ENCODE measurements around the gene NAA20.
A peak's percentile ranks its signal among the peaks of the same experiment; 100 is the strongest.

NAA20 gene, protein sequence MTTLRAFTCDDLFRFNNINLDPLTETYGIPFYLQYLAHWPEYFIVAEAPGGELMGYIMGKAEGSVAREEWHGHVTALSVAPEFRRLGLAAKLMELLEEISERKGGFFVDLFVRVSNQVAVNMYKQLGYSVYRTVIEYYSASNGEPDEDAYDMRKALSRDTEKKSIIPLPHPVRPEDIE

DNA sequence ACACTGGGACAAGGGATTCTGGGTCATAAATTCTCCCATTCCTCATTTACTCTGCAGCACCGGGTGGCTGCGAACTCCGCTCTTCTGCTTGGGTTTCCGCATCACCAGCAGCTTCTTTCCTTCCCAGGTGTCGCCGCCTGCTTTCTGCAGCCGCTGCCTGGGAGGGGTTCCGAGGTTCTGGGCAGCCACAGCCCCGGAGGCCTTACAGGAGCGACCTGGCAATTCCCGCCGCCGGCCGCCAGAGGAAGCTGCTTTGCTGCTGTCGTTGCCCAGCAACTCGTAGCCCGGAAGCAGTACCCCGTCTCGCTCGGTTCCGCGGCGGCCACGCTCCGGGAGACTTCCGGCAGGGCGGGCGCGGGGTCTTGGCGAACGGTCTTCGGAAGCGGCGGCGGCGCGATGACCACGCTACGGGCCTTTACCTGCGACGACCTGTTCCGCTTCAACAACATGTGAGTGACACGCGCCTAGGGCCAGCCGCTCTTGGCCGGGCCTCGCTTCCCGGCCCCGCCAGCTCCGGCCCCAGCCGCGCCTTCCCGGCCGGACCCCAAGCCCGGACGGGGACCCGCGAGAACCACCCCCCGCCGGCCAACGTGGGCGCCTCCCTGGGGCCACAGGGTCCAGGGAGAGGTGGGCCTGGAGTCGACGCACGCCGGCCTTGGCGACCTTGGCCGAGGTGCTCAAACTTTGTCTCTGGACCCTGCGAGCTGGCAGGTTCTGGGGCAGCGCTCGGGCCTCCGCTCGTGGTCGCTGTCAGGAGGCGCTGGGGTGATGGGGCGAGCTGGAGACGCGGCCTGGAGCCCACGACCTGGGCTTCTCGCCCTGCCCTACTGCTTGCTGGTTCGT, at the start of gene NAA20:
NAA20 (plus strand) TSS at position 362 of the 843 bp plus-strand sequence; CDS start at position 397, 35 bp downstream.
- DNase-seq (ENCODE audit: low read depth in 2 of 2), result peak; percentile 57 to 59

DNA sequence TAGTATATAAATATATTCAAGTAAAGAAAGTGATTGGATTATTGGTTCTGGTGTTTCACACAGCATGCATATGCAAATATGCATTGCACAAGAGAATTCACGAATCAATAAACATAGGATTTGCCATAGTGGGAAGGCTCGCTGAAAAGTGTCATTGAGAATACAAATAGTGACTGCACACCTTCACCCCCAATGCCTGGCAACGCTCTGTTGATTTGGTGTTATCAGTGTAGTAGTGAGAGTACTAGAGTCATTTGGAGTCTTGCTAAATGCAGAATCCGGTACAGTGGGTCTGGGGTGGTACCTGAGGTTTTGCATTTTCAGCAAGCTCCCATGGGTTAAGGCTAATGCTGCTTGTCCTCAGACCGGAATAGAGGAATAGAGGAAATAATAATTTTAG, 49.7 kb upstream of the NAA20 start:
- DNase-seq (ENCODE audit: low read depth in 2 of 2), result no peak

DNA sequence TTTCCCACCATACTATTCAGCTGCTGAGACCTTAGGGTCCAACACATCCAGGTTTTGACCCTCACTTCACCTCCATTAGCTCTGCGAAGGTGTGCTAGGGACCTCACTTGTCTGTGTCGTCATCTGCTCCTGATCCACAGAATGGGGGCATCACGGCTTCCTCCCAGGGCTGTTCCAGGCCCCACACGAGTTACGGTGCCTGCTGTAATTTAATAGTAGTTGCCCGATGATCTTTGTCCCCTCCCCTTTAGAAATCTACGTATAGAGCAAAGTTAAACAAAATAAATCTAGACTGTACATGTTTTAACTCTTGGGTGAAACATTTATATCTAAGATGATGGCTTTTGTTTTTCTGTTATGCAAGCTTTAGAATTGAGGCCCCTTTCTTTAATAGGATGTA, 49.1 kb upstream of the NAA20 start:
- DNase-seq (ENCODE audit: low read depth in 2 of 2), result no peak

DNA sequence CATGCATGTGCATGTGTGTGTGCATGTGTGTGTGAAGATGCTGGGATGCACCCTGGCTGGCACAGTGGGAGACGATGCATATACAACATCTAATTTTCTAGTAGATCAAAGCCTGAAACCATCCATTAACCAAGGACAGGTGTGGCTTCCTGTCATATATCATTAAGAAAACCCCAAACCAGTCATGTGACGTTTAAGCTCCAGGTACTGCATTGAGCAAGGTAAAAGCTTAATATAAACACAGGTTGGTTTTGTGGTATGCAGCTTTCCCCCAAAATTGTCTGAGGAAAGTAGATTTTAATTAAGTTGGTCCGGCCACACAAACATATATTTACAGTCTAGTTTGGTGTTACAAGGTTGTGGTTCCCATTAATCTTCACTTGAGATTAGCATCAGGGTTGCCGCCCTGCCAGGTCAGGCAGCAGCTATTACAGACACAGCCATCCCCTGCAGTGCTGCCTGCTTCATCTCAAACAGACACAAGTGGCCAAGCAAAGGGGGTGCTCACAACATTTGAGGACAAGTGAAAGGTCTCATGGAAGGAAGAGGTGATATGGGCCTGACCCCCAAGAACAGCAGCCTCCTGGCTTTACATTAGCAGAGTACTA, 48.6 kb upstream of the NAA20 start:
- no peak for DNase-seq (ENCODE audit: low read depth in 2 of 2)

DNA sequence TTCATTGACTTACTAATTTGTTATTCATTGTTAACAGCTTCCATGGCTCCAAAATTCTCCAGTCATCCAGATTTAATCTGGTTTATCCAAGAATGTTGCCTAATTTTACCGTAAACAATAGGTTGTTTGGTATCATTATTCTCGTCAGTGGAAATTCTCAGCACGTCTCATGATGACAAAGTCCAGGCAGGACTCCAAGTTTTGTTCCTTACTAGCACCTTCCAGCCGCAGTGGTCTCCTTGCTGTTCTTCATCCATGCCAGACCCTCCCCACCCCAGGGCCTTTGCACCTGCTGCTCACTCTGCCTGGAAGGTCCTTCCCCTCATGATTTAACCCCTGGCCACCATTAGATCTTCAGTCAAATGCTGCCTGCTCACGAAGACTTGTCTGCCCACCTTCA, 48.1 kb upstream of the NAA20 start:
- no peak for DNase-seq (ENCODE audit: low read depth in 2 of 2)

DNA sequence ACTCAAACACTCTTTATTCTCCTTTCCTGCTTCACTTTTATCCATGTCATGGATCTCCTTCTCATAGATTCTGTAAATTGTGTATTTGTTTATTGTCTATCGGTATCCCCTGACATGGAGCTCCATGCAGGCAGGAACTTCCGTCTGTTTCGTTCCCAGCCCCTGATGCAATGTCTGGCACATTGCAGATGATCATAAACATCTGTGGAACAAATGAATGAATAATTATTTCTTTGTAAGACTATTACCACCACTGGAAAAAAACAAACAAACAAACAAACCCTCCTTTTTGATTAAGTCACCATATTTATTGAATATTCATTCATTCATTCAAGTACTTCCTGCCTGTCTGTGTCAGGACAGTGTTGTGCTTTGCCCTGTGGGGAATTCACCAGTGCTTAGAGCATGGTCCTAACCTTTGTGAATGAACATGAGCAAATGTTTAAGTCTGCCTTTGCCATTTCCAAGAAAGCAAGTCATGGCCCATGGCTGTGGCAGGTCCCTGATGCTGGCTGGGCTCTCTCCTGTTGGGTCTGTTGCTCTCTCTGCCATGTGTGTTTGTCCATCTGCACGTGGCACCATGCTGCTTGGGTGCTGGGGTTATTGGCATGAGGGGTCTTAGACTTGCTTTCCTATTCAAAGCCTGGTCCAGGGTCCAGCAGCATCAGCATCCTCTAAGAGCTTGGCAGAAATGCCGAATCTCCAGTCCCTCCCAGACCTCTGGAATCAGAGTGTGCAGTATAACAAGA, 47.5 kb upstream of the NAA20 start:
- no peak for DNase-seq (ENCODE audit: low read depth in 2 of 2)

DNA sequence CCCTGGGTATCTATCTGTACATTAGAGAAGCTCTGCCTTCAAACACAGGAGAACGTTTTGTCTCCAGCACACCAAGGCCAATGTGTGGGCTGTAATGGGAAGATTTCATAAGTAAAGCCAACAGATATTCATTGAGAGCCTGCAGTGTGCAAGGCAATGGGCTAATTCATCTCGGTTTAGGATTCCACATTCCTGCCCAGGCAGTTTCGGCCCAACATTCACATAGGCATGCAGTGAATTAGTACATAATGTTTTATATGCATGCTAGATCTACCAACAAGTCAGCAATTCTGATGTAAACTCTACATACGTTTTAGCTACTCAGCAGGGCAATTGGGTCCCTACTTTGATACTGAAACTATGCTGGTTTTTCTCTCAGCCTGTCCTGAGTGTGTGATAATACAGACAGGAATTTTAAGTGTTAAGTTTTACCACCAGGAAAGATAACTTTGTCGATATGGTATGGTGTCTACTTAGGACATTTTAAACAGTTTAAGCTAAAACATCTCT, 46.9 kb upstream of the NAA20 start:
- DNase-seq (ENCODE audit: low read depth in 2 of 2), result no peak

DNA sequence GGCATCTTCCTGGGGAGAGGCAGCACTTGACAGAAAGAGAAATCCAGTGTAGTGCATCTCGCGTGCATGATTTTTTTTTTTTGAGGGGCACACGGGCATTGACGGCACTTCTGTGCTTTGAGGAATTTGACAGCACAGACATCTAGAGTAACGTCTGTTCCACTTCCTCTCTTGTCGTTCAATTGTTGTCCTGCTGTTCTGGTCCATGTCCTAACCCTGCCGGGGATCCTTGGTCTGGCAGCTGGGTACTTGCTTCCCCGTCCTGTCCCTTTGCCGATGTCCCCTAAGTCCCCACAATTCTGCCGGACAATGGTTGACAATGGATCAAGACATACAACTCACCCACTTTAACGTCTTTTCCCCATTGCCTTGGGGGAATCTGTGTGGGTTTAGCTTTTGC, 46.0 kb upstream of the NAA20 start:
- no peak for DNase-seq (ENCODE audit: low read depth in 2 of 2)

DNA sequence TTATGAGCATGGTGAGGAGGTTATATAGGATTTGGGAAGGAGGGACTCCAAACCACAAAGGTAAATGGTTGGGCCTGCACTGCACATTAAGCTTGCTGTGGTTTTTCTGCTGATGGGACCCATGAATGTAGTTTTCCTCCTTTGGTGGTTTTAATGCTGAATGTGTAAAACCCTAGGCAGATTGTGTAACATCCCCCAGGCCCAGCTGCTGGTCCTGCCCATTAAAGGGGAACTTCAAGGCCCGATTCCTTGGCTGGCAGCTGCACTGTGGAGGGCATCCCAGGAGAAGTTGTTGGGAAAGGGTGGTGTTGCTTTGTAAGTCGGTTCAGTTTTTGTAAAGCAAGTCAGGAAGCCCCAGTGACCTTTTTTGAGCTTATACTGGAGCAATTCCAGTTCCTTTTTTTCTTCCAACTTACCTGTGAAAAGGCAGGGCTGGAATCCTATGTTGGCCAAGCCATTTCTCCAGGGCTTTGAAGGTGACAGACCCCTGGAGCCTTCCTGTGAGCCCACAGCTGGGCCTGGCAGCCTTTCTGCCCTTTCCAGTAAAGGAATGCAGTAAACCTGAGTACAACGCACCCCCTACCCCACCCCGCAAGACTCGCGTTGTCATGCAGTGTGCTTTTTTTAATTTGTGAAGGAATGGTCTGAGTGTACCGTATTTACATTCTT, 43.1 kb upstream of the NAA20 start:
- peak; percentile 77 to 78 for DNase-seq (ENCODE audit: low read depth in 2 of 2)

DNA sequence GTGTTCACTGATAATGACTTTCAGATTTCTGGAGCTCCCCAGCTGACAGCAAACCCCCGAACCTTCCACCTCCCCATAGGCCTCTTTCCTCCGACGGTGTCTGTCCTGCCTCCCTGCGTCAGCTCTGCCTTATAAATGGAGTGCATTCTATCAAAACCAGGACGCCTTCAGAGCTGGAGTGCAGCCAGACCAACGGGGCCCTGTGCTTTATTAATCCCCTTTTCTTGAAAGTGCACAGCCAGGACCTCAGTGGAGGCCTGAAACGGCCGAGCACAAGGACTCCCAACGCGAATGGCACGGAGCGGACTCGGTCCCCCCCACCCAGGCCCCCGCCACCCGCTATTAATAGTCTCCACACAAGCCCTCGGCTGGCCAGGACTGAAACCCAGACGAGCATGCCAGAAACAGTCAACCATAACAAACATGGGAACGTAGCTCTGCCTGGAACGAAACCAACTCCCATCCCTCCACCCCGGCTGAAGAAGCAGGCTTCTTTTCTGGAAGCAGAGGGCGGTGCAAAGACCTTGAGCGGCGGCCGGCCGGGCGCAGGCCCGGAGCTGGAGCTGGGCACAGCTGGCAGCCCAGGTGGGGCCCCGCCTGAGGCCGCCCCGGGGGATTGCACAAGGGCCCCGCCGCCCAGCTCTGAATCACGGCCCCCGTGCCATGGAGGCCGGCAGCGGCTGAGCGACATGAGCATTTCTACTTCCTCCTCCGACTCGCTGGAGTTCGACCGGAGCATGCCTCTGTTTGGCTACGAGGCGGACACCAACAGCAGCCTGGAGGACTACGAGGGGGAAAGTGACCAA, 42.3 kb upstream of the NAA20 start:
- DNase-seq (ENCODE audit: low read depth in 2 of 2), result peak; percentile 98 to 99

DNA sequence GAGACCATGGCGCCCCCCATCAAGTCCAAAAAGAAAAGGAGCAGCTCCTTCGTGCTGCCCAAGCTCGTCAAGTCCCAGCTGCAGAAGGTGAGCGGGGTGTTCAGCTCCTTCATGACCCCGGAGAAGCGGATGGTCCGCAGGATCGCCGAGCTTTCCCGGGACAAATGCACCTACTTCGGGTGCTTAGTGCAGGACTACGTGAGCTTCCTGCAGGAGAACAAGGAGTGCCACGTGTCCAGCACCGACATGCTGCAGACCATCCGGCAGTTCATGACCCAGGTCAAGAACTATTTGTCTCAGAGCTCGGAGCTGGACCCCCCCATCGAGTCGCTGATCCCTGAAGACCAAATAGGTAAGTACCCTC, 41.7 kb upstream of the NAA20 start:
- DNase-seq (ENCODE audit: low read depth in 2 of 2), result no peak

DNA sequence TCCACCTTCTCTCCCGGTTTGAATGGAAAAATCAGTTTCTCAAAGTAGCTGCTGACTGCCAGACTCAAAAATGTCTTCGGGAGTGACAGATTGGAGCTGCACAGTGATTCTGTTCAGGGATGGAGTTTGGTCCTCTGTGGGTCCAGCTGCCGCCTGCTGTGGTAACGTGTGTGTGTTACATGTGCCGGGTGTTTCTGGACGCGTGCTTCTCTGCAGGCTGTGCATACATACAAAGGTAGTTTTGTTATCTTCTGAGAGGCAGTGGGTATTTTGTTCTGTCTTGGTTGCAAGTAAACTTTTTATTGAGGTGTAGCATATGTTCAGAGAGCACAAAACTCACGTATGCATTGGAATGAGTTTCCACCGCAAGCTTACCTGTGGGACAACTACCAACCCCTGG, 41.3 kb upstream of the NAA20 start:
- no peak for DNase-seq (ENCODE audit: low read depth in 2 of 2)

DNA sequence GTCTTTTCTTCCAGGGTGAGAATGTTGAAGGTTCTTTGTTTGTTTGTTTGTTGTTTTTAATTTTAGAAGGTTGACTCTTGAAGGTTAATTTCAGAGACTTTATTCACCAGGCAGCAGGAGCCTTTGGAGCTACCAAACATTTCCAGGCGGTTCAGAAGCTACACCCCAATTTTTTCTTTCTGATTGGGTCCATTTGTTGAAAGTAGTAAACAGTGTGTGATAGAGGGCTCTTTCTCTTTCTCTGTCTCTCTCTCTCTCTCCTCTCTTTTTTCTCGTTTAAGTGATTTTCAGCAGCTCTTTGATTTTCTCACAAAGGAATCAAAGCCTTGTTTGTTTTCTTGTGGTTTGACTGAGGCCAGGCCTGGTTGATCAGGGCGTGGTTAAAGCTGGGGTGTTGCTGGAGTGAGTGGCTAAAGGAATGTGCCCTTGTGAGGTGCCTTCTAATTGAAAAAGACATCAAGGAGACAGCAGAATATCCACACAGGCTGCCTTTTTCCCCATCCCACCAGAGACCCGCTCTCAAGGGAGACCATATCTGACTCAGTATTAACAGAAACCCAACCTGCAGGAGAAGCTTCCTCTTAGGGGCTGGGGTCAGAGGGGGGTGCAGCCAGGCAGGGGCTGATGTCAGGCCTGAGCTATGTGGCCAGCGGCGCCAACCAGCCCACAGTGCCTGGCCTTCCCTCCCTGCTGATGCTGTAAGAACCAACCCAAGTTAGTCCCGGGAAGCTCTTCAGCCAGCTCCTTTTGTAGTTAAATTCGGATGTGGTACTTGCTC, 40.4 kb upstream of the NAA20 start:
- DNase-seq (ENCODE audit: low read depth in 2 of 2), result no peak

DNA sequence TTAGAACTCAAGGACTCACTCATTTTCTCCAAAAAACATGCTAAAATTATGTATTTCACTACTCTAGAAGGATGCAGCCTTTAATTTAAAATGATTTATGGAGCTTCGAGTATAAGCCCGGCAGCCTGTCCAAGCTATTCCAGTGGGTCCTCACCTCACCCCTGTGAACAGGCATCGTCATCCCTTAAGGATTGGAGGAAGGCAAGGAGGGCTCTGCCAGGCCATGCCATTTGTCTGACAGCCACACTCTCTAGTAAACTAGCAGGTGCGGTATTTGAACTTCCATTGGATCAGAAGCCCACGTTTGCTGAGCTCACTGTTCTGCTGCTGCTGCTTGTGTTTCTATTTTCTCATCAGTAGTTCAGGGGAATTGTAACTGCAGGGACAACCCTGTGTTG, 39.8 kb upstream of the NAA20 start:
- no peak for DNase-seq (ENCODE audit: low read depth in 2 of 2)

DNA sequence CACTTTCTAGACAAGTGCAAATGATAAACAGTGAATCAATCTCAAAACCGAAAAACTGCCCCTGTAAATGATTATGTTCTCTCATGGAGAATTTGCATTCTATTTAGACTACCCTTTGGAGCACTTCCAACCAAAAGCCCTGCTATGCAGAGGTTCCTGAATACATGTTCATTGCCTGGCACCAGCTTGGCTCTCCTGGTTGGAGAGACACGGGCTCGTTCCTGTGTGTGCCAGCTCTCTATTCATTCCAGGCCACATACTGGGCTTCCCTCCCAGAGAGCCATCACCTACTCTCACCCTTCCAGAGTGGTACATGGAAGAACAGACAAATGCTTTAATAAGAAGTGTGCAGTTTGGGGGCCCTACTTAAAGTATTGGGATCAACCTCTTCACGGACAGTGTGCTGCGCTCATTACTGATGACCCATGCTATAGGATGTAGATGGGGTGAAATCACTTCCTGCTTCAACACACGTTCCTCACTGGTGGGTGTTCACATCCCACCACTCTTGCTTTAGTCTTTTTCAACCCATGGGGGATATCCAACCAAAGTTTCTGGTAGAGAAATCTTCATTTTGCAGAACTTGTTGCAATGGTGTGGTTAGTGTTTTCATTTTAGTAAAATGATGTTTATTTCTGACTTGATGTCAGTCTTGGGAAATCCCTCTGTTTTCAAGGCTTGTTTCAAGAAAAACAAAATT, 38.5 kb upstream of the NAA20 start:
- DNase-seq (ENCODE audit: low read depth in 2 of 2), result no peak

DNA sequence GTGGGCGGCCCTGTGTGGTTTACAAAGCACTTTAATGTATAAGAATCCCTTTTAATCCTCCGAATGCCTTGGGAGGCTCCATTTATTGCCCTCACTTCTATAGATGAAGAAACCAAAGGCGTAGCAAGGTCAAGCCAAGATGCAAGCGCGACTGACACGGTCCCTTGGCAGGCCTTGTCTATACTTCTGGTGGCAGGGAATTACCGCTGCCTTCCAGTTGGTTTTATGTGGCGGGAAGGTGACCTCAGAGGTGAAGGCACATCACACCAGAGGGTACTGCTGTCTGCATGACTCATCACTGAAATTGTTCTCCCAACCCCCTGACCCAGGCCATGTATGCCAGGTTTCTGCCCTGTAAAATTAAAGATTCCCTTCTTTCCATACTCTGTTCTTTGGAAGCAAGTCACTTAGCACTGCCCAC, 36.1 kb upstream of the NAA20 start:
- no peak for DNase-seq (ENCODE audit: low read depth in 2 of 2)

DNA sequence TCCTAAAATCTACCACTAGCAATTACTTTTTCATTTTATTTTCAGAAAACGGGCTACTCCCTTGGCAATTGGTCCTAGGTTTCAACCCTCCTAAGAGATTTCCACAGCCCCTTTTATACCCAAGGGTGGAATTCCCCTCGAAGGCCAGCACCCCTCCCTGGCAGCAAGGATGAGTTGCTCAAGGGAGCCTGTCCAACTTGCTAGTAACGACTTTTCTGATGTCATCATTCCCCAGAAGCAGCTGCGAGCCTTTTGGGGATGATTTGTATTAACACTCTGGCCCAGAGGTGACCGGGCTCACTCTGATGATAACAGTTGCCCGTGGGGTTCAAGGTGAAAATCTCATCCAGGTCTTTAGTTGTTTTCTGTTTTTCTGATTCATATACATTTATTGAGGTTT, 30.7 kb upstream of the NAA20 start:
- DNase-seq (ENCODE audit: low read depth in 2 of 2), result no peak

DNA sequence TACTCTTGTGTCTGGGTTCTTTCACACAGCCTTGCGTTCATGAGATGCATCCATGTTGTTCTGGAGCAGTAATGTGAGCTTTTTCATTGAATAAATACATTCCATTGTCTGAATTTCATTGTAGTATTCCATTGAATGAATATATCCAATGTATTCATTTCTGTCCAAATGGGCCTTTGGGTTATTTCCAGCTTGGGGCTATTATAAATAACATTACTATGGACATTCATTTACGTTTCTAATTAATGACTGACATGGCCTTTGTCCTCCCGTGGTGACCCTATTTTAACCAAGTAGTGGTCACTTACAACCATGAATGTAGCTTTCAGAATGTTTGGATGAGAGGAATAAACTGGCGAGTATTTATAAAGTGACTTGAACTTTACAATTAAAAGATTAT, 30.1 kb upstream of the NAA20 start:
- no peak for DNase-seq (ENCODE audit: low read depth in 2 of 2)

DNA sequence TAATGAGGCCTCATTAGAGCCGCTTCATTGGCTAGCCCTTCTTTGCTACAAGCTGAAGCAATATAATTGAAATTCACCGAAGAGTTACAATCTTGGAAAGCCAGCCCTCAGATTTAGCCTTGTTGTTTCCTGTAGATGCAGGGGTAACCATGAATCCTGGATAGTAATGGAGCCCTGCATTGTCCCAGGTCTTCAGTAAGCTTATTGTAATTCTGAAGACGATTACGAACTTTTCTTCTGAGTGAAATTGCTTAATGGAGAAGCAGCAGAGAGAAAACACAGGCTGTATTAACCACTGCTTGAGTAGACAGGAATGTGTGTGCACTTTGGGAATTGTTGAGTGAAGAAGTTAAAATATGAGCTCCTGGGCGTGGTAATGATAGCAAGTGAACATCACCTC, 26.3 kb upstream of the NAA20 start:
- DNase-seq (ENCODE audit: low read depth in 2 of 2), result no peak
